Activated CD4-positive, alpha-beta T cell treated with anti-CD3 and anti-CD28 coated beads, Interleukin-2, Interleukin-4, amounts not matched to agents 100 ng/mL and 50 ng/mL, durations not matched to agents 16 hours and 8 hours (primary cell): ENCODE measurements around the gene CACNA1I.

ENCODE experiments used
- DNase-seq: peaks from one replicate; pipeline ENCODE4 v3.0.0-alpha.2; 2020; ENCODE audit warnings: low spot score

The CACNA1I gene

DNA sequence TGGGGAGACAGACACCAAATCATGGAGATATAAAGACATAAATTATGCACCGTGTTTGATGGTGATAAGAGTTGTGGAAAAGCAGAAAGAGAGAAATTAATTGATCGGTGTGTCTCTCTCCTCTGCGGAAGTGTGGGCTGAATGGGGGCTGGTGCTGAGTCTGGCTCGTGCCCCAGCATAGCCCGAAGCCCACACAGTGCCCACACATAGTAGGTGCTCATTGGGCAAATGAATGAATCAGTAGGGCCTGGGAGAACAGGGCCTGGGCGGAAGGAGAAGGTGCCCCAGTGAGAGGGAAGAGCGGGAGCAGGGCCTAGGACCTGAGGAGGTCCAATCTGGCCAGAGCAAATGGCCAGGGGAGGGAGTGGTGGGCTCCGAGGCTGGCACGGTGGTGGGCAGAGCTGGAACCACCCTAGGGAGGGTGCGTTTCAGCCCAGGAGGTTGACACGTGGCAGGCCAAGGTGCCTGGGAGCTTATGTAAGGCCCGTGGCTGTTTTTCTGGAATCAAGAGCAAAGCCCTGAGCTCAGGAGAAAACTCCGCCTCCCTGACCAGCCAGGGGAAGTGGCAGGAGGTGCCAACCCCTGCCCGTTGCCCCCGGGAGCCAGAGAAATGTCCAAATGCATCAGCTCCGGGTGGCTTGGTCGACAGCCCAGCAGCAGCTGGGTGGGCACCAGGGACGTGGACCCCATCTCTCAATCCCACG is 2.1 kb upstream of the CACNA1I start:
- DNase-seq, result no peak

DNA sequence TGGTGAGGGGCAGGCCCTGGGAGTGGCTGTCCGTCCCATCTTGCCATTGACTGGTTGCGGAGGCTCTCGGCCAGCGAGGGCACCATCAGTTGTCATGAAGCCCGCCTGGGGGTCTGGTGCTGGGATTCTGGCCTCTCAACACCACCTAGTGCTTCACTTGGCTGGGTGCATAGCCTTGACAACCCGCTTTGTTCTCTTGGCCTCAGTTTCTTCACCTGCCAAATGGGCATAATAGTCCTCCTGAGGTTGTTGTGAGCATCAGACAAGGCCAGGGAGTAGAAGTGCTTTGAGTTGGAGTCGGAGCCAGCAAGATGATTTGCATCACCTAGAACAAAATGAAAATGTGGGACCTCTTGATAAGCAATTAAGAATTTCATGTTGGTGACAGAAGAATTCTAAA is 1.5 kb upstream of the CACNA1I start:
- DNase-seq, result no peak

DNA sequence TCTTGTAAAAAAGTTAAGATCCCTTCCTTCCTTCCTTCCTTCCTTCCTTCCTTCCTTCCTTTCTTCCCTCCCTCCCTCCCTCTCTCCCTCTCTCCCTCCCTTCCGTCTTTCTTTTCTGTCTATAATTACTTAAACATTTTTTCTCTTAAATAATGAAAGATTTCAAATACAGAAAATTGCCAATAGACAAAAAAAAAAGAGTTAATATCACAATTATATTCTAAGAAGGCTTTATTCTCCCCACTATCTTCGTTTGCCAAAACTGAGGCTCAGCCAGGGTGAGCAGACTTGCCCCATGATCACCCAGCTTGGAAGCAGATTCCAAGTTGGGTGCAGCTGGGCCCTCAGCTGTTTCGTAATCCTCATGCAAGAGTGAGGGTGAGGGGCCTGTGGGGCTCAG is 327 bp upstream of the CACNA1I start:
- no peak for DNase-seq

DNA sequence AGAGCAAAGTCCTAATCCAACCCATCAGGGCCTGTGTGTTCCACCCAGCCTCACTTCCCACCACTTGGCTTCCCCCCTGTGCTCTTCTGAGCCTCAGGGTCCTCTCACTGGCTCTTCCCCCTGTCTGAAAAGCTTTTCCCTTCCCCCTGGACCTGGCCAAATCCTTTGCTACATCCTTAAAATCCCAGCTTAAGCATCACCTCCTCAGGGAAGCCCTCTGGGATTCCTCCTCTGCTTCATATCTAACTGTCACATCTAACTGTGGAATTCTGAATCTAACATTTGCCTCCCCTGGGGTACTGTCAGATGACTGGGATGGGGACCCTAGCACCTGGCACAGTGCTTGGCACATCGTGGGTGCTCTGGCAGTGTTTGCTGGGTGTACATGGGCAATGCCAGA is 985 bp downstream of the CACNA1I start:
- DNase-seq, result no peak

DNA sequence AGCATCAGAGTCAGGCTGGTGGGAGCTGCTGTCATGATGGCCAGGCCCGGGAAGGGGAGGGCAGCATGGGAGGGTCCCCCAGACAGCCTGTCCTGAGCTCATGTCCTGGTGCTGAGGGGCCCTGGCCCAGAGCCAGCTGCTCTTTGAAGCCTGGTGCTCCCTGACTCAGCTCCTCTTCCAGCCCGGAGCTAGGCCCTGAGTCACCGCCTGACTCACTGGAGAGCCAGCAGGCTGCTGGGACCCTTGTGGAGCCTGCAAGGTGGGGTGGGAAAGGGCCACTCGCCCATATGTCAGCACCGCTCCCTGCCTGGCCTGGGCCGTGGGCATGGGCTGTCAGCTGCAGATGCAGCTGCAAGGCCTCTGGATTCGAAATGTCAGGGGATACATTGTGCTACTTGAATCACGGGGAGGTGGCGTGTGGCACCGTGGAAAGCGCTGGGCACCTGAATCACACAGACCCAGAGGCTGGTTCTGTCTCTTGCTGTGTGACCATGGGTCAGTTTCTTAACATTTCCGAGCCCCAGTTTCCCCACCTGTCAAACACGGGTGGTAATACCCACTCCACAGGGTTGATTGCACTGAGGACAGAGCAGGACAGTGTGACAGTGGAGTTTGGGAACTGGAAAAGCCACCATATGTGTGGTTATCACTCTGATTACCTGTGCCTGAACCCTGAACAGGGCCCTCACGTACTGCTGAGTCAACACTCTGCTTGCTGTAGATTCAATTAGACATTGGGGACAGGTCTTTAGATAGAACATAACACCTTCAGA is 4.4 kb downstream of the CACNA1I start:
- DNase-seq, result no peak

DNA sequence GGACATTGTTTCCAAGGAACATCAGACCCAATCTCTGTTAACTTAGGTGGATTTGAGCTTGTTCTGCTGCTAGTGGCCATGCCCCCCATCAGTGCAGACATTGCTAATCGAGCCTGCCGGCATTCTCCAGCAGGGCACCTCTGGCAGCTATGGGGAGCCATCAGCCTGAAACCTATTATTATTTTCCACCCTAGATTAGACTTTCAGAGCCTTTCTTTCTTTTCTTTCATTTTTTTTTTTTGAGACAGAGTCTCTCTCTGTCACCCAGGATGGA is 4.9 kb downstream of the CACNA1I start:
- DNase-seq, result no peak

DNA sequence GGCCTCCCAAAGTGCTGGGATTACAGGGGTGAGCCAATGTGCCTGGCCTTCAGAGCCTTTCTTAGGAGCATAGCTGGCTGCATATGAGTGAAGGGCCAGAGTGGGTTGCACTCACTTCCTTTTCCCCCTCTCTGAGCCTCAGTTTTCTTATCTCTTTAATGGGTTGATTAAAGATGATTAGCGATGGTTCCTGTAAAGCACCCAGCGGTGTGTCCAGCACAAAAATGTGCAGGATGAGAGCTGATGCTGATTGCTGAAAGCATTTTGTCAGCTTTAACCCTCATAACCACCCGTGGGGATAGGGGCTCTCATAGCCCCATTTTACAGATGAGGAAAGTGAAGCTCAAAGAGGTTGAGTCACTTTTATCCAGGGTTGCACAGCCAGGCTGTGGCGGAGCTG is 5.5 kb downstream of the CACNA1I start:
- DNase-seq, result no peak

DNA sequence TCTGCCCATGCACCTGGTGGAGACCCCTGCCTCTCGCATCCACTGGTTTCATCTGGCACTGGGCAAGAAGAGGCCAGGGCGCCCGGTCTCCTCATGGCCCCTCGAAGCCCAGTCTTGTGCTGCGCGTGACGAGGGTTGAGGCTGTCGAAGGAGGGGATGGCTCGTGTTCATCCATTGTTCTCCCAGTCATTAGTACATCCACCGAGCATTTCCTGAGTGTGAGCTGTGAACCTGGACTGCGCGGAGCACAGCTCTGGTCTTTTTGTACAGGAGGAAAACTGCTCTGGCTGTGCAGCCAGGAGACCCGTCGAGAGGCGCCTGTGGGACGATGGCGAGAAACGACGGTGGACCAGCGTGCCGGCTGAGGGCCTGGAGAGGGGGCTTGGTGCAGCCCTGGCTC is 6.8 kb downstream of the CACNA1I start:
- DNase-seq, result no peak

DNA sequence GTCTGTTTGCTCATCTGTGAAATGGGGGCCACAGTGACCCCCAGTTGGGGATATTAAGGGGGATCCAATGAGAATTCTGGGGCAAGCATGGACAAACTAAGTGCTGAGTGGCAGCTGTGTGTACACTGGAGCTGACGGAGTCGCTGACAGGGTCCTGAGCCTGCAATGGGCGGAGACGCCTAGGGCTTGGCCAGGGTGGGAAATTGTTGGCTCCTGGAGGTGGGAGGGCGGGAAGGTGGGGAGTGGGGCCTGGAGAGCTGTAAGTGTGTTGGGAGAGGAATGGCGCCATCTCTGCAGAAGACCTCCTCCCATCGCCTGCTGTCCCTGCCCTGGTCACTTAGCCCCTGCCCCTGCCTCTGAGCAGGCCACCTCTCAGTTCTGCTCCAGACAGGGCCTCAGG is 7.3 kb downstream of the CACNA1I start:
- no peak for DNase-seq

DNA sequence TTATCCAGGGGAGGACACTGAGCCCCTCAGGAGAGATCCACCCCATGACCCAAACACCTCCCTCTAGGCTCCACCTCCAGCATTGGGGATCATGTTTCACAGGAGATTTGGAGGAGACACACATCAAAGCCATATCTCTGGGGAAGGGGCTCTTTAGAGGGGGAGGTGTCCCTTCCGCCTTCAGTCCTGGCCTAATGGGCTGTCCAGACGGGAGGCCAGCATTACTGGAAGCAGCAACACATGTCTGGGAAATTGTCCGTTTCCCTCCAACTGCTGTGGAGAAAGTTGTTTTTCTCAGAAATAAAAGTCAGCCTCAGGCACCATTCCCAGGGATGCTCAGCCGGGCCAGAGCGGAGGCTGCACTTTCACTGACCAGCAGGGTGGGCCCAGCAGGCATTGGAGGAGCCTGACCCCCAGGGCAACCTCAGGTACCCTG is 9.5 kb downstream of the CACNA1I start:
- DNase-seq, result no peak

DNA sequence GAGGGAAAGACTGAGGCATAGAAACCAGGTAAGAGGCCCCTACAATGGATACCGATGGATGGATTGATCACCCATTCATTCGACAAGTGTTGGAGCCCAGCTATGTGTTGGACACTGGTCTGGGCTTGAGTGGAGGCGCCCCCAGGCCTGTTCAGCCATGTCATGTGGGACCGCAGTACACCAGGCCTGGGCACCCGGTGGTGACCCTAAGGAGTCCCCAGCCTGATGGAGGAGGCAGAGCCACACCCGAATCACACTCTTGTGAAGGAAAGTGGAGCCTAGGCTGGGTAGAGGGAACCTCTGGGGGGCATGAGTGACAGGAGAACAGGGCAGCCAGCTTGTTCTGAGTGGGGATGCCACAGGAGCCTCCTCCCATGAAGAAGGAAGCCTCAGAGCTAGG is 10.2 kb downstream of the CACNA1I start:
- DNase-seq, result no peak

DNA sequence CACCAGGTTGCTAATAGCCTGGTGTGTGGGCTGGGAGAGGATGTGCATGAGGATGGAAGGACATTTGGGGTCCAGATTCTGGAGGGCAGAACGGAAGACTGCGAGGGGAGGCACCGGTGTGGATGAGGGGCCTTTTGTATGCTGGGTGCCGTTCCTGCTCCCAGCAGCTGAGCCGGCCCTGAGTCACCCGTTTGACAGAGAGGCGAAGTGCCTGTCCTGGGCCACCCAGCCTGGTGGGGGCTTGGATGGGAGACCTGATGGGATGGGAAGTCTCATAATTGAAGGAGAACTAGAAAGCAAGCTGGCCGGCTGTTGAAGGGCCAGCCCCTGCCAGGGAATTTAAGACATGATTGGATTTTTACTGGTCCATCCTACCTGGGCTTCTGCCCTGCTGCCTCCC is 10.8 kb downstream of the CACNA1I start:
- no peak for DNase-seq

DNA sequence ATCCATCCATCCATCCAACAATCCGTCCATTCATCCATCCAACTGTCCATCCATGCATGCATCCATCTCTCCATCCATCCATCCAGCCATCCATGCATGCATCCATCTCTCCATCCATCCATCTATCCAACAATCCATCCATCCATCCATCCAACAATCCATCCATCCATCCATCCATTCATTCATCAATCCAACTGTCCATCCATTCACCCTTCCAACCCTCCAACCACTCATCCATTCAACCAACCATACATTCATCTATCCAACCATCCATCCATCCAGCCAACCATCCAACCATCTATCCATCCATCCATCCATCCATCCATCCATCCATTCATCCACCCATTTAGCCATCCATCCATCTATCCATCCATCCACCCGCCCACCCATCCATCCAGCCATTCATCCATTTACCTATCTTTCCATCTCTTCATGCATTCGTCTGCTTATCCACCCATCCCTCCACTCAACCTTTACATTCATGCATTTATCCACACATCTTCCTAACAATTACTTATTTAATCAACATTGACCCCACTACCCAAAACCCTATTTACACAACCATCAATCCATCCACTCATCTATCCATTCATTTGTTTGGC is 12.6 kb downstream of the CACNA1I start:
- DNase-seq, result no peak

DNA sequence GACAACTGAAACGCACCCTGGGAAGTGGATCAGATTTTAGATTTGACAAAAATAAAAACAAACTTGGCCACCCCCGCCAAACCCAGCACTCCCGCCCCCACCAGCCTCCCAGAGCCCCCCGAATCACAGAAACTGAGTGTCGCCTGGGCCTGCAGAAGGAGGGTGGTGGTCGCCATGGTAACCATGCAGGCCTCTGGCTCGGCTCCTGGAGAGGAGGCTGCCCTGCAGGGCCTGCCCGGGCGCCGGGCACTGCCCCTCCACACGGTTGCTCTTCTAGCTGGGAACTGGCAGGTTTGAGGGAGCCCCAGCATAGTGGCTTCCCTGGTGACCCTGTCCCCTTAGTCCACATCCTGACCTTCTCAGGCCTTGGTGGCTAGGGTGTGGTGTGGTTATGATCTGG is 19.3 kb downstream of the CACNA1I start:
- DNase-seq, result no peak

DNA sequence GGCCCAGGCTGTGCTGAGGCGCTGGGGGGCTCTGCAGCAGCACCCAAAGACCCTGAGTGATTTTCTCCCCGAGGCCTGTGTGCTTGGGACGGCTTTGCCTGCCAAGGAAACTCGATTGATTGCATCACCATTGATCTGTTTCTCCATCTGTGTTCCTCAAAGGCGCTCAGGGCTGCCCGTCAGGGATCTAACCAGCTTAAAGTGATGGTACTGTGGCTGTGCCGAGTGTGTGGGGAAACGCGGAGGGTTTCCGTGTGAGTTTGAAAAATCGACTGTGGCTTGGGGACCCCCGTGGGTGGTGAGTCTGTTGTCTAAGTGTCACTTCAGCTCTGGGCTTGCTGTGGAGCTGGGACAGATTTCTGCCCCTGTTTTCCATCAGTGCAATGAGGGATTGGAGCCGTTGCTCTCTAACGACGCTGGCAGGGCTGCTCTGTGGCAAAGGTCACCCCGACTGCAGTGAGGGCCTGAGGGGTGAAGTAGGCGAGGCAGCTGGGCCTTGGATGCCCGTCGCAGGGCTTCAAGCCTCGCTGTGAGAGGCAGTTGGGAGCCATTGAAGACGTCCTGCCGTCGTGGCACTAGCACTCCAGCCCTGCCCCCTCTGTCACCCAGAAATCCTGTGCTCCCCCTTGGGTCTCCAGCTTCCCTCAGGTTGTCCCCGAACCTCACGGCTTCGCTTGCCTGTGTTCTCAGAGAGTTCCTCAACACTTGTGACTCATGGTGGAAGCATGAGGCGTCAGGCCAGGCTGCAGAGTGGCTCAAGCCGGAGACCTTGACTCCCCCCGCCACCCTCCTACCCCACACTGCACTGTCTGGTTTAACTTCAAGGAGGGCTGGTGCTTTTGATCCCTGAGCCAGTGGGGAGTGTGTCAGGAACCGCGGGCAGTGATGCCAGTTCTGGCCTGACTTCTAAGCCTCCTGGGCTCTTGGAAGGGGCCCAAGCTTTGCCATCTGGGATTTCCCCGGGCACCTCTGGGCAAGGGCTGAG is 21.8 kb downstream of the CACNA1I start:
- no peak for DNase-seq

DNA sequence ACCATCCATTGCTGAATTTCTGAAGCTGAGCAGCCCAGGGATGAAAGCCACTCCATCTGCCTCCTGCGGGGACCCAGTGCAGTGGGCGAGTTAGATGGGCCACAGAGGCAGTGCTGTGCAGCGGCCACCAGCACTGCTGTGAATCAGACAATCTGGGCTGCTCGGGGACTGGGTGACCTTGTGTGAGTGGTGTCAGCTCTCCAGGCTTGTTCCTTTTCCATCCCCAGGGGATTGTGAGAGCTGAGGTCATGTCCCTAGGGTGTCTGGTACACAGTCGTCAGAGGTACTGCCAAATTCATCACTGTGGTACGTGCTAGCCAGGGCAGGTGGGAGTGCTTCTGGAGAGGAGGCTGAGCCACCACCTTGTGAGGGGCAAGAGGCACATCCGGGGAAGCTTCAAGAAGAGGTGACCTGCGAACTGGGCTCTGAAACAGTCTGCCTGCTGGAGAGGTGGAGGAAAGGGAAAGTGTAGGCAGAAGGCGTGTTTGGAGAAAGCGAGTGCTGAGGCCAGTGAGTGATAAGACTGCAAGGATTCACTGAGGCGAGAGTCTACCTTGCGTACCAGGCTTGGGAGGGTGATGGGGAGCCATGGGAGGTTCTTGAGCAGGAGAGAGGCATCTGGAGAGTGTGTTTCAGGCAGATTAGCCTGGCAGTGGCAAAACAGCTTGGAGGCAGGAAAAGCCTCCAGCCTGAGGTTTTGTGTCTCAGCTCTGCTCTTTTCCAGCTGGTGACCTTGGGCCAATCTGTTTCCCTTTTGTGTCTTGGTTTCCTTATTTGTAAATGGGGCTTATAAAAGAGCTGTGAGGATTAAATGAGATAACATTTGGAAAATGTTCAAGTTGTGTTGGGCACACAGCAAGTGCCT is 22.7 kb downstream of the CACNA1I start:
- DNase-seq, result no peak

DNA sequence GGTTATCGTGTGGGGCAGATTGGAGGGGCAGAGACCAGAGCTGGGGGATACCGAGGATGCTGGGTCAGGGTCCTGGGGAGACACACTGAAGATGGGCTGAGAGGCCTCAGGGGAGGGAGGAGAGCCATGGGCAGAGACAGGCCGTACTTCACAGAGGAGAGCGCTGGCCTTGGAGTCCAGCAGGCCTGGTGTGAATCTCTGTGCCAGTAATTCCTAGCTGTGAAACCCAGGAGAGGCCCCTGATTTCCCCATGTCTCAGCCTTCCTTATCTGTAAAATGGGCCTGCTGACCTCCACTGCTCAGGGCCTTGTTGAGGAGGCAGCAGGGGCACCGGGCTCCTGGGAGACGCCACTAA is 23.4 kb downstream of the CACNA1I start:
- no peak for DNase-seq

DNA sequence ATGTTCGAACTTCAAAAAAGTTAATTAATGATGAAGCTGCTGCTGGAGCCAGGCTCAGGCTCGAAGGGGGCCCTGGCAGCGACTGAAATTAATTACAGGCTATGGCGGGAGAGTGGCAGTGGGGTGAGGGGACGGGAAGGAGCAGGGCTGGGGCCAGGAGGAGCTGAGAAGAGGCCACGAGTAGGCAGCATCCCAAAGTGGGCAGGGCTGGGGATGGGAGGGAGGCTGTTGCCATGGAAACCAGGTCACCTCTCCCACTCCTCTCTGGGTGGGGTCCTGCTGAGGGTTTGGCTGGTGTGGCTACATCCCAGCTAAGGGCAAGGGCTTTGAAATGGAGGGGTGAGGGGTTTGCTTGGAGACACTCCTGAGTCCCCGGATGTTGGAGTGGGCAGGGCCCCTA is 23.9 kb downstream of the CACNA1I start:
- no peak for DNase-seq

DNA sequence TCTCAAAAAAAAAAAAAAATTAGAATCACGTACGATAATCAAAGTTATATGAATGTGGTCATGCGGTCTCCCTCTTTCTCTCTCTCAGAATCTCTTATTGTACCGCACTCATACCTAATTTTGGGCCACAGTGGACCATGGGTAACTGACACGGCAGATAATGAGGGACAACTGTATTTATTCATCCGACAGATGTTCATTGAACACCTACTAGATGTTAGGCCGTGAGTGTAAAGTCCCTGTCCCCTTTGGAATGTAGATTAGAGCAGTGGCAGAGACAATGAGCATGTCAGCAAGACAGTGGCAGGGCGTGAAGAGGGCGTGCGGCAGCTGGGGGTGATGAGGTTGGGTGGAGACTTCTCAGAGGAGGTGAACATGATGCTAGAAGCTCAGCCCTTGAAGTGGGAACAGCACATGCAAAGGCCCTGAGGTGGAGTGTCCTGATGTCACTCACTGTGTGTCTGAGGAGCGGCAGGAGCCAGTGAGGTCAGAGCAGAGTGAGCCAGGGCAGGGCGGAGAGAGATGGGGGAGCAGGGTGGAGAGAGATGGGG is 25.1 kb downstream of the CACNA1I start:
- no peak for DNase-seq

DNA sequence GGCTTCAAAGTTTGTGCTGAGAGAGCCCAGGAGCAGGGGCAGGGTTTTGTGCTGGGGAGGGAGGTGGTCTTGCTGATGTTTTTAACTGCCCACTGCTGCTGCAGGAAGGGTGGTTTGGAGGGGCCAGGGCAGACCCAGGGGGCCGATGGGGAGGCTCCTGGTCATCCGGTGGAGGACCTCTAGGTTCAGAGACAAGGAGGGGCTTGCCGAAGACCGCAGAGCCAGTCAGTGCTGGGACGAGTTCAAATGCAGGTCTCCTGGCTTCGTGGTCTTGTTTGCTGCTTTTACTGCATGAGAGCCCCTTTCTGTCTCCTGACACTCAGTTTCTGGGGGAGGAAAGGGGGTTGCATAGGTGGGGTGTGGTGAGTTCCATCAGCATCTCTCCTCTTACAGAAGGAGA is 26.0 kb downstream of the CACNA1I start:
- DNase-seq, result no peak

DNA sequence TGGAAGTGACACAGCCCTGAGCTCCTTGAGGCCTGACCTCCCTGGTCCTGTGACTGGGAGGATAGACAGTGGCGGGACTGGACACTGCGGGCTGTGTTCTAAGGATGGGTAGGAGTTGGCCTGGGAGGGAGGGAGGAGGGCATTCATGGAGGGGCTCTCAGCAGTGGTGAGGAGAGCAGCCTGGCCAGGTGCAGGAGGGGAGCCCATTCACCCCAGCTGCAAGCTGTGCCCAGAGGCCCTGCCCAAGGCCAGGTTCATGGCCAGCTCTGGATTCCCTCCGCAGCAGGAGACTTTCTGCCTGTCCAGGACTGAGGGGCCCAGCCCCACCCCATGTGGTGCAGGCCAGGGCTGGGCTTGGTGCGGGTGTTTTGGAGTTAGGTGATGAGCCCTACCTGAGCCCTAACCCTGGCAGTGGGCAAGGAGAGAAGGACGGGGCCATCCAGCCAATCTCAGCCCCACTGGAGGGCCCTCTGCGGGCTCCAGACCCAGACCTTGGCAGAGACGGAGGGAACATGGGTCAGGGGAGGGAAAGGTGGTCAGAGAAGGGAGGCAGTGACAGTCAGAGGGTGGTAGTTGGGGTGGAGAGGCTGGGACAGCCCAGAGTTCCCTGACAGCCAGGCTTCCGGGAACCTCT is 26.8 kb downstream of the CACNA1I start:
- no peak for DNase-seq
